HG02981 (cell line): Measurements from ENCODE around the gene RABL6.
"Not testable (repeated sequence)": the region's sequence is repeated elsewhere in the genome, so short reads cannot be mapped to it uniquely, and the experiment has no call there.

Source experiments
- ATAC-seq: cut with Tn5 transposase; IDR thresholded peaks from one replicate; pipeline ENCODE4 v1.9.1; 2021; ENCODE audit warnings: mild to moderate bottlenecking, moderate library complexity; ENCODE audit not compliant: unreplicated experiment

The RABL6 gene

DNA sequence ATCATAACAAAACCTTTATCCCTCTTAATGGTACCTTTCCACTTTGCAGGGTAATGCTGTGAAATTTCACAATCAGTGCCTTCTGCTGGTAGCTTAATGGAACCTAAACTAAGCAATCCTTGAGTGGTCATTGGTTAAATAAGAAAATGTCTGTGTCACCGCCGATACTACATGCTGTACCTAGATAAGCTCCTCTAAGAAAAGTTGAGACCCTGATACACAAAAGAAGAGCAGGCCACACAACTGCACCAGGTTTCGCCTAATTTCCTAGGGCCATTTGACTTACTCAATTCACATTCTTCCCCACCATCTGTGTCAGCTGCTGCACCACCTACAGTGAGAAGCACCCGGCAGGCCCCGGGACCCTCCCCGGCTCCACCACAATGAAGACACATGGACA lies 67.4 kb downstream of the RABL6 start:
- no peak for ATAC-seq

DNA sequence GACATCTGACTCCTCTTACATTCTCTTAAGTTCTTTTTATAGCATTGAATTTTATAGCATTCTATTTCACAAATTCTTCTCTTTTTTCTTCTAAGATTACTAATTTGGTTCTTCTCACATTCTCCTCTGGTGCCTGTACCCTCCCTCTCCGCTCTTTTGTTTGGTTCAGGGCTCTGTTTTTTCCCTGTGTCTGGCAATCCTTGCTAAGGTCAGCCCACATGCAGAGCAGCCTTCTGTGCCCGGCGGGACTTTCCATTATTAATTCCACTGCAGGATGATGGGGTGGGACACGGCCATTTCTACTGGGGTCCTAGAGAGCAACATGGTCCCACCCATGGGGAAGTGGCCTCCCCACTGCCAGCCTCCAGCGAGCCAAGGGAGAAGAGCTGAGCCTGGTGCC lies 68.7 kb downstream of the RABL6 start:
- no peak for ATAC-seq

DNA sequence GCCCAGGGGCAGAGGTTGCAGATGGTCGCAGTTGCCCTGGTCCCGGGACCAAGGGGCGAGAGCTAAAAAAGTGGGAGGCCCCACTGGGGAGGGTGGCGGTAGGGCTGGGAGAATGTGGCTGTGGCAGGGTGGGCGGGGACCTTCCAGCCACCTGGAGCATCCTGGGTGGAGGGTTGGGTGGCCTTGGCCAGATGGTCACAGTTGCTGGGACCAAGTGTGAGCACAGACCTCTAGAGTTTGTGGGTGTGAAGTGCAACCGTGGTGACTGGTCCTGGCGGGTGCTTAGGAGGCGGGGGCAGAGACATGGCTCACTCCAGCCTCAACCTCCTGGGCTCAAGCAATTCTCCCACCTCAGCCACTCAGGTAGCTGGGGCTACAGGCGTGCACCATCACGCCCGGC lies 72.9 kb downstream of the RABL6 start:
- no peak for ATAC-seq

DNA sequence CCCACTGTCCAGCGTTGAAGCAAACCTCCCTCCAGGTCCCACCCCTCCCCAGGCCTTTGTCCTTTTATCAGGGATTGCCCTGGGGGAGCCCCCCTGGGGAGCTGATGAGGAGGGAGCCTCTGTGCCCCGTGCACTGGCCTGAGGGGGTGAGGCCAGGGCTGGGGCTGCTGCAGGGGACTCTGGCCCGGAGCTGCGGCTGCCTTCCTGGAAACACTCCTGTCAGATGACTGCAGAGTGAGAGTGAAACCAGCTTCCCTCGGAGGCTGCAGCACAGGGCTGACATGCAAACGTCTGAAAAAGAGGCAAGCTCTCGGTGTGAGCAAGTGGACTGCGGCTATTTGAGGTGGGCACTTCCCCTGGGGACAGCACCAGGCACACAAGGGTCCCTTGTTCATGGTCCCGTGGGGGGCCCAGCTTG lies 74.0 kb downstream of the RABL6 start:
- ATAC-seq: no peak

DNA sequence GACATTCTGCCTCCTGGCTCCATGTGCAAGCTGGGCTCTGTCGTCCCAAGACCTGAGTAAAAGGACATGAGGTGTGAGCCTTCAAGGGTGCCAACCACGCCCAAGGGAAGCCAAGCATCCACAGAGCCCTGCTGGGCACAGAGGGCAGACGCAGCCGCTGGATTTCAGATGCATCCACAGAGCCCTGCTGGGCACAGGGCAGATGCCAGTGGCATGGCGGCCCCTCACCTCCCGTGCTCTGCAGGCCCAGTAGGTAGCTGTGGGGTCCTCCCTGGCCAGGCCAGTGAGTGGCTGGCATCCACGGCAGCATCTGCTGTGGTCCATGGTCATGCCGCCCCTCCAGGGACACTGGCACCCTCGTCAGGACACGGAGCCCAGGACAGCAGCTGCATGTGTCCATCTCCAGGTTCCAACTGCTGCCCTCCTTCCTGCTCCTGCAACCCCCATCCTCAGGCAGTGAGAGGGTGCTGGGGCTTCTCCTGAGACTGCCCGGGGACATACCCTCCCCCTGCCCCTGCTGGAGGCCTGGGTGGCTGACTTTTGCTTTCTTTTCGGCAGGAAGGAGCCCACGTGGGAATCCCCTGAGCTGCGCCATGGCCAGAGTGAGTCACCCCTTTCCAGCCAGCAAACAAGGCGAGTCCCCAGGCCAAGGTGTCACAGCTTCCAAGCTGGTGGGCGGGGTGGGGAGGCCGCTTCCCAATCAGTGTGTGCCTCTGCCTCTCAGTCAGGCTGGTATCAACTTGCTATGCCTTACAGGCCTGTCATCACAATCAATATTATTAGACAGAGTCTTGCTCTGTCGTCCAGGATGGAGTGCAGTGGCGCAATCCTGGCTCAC lies 74.6 kb downstream of the RABL6 start:
- ATAC-seq: no peak

DNA sequence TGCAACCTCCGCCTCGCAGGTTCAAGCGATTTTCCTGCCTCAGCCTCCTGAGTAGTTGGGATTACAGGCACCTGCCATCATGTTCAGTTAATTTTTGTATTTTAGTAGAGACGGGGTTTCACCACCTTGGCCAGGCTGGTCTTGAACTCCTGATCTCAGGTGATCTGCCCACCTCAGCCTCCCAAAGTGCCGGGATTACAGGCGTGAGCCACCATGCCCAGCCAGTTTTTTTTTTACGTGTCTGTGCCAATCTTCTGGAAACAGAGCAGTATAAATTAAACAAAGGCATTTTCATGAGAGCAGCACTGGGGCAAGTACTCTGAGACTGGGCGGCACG lies 75.2 kb downstream of the RABL6 start:
- not testable (repeated sequence) for ATAC-seq

DNA sequence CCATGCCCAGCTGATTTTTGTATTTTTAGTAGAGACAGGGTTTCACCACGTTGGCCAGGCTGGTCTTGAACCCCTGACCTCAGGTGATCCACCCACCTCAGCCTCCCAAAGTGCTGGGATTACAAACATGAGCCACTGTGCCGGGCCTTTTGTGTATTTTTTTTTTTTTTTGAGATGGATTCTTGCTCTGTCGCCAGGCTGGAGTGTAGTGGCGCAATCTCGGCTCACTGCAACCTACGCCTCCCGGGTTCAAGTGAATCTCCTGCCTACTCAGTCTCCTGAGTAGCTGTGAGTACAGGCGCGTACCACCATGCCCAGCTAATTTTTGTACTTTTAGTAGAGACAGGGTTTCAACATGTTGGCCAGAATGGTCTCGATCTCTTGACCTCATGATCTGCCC lies 75.9 kb downstream of the RABL6 start:
- not testable (repeated sequence) for ATAC-seq

DNA sequence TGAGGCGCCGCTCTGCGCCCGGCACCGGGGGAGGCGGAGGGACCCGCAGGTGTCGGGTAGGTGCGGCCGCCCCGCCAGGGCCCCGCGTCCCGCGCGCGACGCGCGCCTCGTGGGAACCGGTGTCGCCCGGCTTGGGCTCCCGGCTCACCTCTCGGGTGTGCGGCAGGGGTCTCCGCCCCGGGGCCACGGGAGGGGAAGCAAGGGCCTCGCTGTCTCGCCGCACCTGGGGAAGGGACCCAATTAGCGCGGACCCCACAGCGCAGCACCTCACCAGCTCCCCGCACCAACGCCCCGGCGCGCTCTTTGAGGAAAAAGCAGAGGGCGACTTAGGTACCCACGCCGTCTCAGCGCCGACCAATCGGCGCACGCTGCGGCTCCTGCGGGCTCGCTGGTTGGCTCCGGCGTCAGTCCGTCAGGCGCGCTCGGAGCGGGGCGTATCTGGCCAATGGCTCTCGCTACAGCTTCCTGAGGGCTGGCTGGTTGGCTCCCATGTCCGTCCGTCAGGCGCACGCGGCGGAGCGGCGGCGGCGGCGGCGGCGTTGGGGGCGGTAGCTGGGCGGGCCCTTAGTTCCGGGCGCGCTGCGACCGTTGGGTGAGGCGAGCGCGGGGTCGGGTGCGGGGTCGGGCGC lies 78.3 kb downstream of the RABL6 start, which contains the start of gene TRAF2:
TSS of gene TRAF2 (plus strand) at position 567 of the 629 bp plus-strand sequence. CDS start 12,225 bp downstream, outside the sequence.
- ATAC-seq: peak; percentile 80

DNA sequence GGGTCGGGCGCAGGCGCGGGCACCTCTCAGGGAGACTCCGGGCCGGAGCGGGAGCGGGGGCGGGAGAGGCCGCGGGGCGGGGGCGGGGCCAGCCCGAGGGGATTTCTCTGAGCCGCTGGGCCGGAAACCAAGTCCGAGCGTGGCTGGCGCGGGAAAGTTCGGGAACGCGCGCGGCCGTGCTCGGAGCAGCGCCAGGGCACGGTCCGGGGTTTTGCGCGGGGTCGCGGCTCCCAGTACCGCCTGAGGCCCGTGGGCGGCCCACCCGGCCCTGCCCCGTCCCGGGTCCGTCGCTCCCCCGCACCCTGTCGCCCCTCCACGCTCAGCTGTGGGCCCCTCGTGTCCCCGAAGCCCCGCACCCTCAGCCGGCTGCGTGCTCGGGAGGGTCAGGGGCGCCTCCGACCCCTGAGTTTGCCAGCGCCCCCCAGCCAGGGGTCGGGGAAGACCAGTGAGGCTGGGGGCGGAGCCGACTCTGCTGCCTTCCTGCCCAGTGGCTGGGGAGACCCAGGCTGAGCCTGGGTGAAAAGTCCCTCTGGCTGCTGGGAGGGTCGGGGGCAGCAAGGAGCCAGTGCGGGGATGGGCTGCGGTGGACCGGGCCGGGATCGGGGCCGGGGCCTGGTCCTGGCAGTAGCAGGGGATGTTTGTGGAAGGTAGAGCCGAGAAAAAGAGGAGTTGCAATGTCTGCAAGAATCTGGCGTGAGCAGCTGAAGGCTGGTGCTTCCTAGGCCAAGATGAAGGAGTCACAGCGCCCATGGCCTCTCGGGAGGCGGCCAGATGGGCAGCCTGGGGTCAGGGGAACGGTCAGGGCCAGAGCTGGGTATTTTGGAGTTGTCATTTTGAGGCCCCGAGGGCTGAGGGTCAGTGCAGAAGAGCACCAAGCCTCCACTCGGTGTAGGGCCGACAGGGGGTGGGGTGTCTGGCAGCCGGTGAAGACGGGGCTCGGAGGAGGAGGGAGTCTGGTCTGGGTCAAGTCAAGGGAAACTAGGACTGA lies 79.2 kb downstream of the RABL6 start:
- no peak for ATAC-seq

DNA sequence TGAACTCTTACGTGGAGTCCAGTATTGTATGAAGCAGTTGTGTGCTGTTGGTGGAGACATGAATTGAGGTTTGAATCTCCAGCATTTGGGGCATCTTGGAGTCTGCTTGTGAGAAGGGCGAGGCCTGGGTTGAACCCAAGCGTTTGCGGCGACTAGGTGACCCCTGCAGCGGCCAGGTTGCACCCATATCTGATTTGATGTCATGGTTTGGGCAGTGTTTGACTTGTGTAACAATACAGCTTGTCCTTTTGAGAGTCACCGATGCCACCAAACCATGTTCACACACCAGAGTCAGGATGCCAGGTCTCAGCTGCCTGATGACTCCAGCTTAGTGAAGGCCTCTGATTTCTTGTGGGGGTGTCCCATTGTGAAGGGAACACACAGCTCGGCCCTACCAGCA lies 80.7 kb downstream of the RABL6 start:
- ATAC-seq: no peak

DNA sequence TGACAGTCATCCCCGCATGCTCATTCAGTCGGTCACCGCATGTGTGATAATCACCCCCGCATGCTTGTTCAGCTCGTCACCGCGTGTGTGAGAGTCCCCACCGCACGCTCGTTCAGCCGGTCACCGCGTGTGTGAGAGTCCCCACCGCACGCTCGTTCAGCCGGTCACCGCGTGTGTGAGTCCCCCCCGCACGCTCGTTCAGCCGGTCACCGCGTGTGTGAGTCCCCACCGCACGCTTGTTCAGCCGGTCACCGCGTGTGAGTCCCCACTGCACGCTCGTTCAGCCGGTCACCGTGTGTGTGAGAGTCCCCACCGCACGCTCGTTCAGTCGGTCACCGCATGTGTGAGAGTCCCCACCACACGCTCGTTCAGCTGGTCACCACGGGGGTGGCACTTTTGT lies 82.1 kb downstream of the RABL6 start:
- no peak for ATAC-seq

DNA sequence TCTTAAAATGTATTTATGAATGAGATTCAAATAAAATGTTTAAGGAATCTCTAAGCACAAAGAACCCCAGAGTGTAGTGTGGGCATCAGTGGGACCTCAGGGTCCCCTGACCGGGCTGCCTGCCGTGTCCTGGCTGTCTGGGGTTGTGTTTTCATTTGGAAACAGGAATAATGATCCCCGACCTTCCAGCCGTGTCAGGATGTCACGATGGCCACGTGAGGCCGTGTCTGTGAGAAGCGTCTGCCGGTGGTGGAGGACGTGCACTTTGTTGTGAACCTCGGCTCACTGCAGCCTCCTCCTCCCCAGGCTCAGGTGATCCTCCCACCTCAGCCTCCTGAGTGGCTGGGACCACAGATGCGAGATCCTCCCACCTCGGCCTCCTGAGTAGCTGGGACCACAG lies 82.9 kb downstream of the RABL6 start:
- ATAC-seq: no peak
